ENCODE results near the gene HIGD1A. TPM values are rescaled to one million over a fixed set of nuclear protein-coding genes. Genes with fewer than 3 reads are reported as not detected.

HIGD1A gene
- total and polyA plus RNA-seq, 2 of the 8 experiments (the other 6 are each of a cell fraction or from before 2014, with no cell fraction given), result 67.3 to 95.4 TPM

GRCh38 chr3:42827654-42828053 lies 23.4 kb upstream of the HIGD1A start:
- H3K23me2 ChIP-seq (ENCODE audit: low read depth, low read length), result no peaks in the 10 kb centered on the region
- no peak overlapping the region for H4K8ac ChIP-seq (ENCODE audit: extremely low read depth, insufficient read depth, low read length)
- CTCF ChIA-PET (ENCODE audit: partially characterized antibody), result interaction anchor here (0.6 to 1.2 kb wide), 4 partner anchors 17 to 530 kb away, joined by 3 read pairs; no protein-coding TSS in a partner anchor
- H2BK20ac ChIP-seq (ENCODE audit: low read length), result no peak overlapping the region
- no peak overlapping the region for H3K9ac ChIP-seq (replicated peaks in 1 of 4; ENCODE audit: extremely low read depth in 1 of 4, low read depth in 3 of 4, low read length in 3 of 4)
- no peak overlapping the region for H2BK120ac ChIP-seq (replicated peaks; ENCODE audit: low read depth, low read length)
- no peak overlapping the region for H2BK12ac ChIP-seq (ENCODE audit: low read depth, low read length)
- H3K56ac ChIP-seq (replicated peaks; ENCODE audit: insufficient read length, low read depth, low read length), result no peak overlapping the region
- no peak for DNase-seq (ENCODE audit: low read depth in 1 of 2, low spot score in 2 of 2)
- H3K4me3 ChIP-seq (ENCODE audit: extremely low read depth in 1 of 4, insufficient read depth in 2 of 4, low read depth in 3 of 4, low read length in 4 of 4), result no peak overlapping the region
- H4K5ac ChIP-seq (ENCODE audit: insufficient read length, low read depth, low read length), result no peak overlapping the region
- no peaks in the 10 kb centered on the region for H3K9me3 ChIP-seq (ENCODE audit: insufficient read depth in 2 of 2, low read depth in 1 of 2, low read length in 1 of 2)
- no peak overlapping the region for H3K27ac ChIP-seq (ENCODE audit: low read depth, low read length)
- WGBS, 2 experiments (ENCODE audit: extremely low coverage in 1 of 2, insufficient coverage in 1 of 2, insufficient read length in 1 of 2, insufficient replicate concordance in 2 of 2, low coverage in 1 of 2, low lambda C conversion rate in 2 of 2, missing lambda C conversion rate in 1 of 2), result 88% methylated on average over 4 of the region's 4 CpGs; no CpG with 5 or more reads in 1 of the 2 experiments
- H3K23ac ChIP-seq (ENCODE audit: insufficient read length), result no peak overlapping the region
- FAIRE-seq, result no peak
- H3K18ac ChIP-seq (ENCODE audit: extremely low read depth, low read length), result no peak overlapping the region
- H3K4me2 ChIP-seq (ENCODE audit: insufficient read depth in 1 of 2, low read depth in 2 of 2, low read length in 2 of 2), result no peak overlapping the region
- no peaks in the 10 kb centered on the region for H3K36me3 ChIP-seq (ENCODE audit: control insufficient read depth in 2 of 4, insufficient read depth in 4 of 4, low read length in 3 of 4)
- no peak overlapping the region for H2AFZ ChIP-seq (ENCODE audit: low read length)
- H3K79me1 ChIP-seq (ENCODE audit: low read depth, low read length), result no peaks in the 10 kb centered on the region
- H4K20me1 ChIP-seq (replicated peaks in 1 of 2; ENCODE audit: control insufficient read depth in 1 of 2, insufficient read depth in 2 of 2, low read length in 2 of 2), result no peaks in the 10 kb centered on the region
- no peak overlapping the region for H4K91ac ChIP-seq (replicated peaks; ENCODE audit: insufficient read length, low read length)
- no peak overlapping the region for H3K4ac ChIP-seq (replicated peaks; ENCODE audit: insufficient read length, low read depth, low read length)
- H3K79me2 ChIP-seq (ENCODE audit: control insufficient read depth in 1 of 2, insufficient read depth in 2 of 2, low read length in 2 of 2), result no peaks in the 10 kb centered on the region
- no peak overlapping the region for H2BK5ac ChIP-seq (ENCODE audit: low read depth, low read length)
- no peak overlapping the region for H2AK5ac ChIP-seq (ENCODE audit: low read depth, low read length)
- H3K14ac ChIP-seq (ENCODE audit: insufficient read length), result no peak overlapping the region
- POLR2A ChIA-PET (ENCODE audit: partially characterized antibody), result no interaction called here
- H3K27me3 ChIP-seq (replicated peaks in 1 of 4; ENCODE audit: control insufficient read depth in 3 of 4, extremely low read depth in 1 of 4, insufficient read depth in 3 of 4, low read length in 3 of 4), result no peaks in the 10 kb centered on the region
- H2BK15ac ChIP-seq (ENCODE audit: low read length), result no peak overlapping the region
- H3K4me1 ChIP-seq (replicated peaks in 1 of 4; ENCODE audit: control insufficient read depth in 3 of 4, insufficient read depth in 4 of 4, low read length in 3 of 4), result peaks cover 0 to 3% (median 2%) of the 10 kb centered on the region in 4 experiments; a peak in 3 of 7 replicates
- TF ChIP-seq NRF1 (IDR thresholded peaks at IDR 0.05; ENCODE audit: low read depth, low read length), result no peak
- no peak for TF ChIP-seq SP1 (IDR thresholded peaks at IDR 0.05; ENCODE audit: low read depth, low read length)
- TF ChIP-seq RAD21 (IDR thresholded peaks at IDR 0.05 in 1 of 2, conservative IDR thresholded peaks at IDR 0.05 in 1 of 2; ENCODE audit: low read depth in 2 of 2, low read length in 2 of 2), result no peak
- no peak for TF ChIP-seq MAFK (IDR thresholded peaks at IDR 0.05; ENCODE audit: low read depth, low read length)
- TF ChIP-seq GTF2F1 (IDR thresholded peaks at IDR 0.05; ENCODE audit: borderline replicate concordance, low read depth, low read length), result no peak
- no peak for TF ChIP-seq ATF2 (IDR thresholded peaks at IDR 0.05; ENCODE audit: low read length)
- TF ChIP-seq CREB1 (IDR thresholded peaks at IDR 0.05), result no peak

All from H1 (cell line).